ENCODE data around the gene ACIN1. TPM values are rescaled to one million over a fixed set of nuclear protein-coding genes. Genes with fewer than 3 reads are reported as not detected.
A peak's percentile ranks its signal among the peaks of the same experiment; 100 is the strongest.

The ACIN1 gene
- total and polyA plus RNA-seq, 9 of the 15 experiments (the other 6 are each of a cell fraction or from before 2014, with no cell fraction given), result 5.0 to 196 (median 129) TPM

DNA sequence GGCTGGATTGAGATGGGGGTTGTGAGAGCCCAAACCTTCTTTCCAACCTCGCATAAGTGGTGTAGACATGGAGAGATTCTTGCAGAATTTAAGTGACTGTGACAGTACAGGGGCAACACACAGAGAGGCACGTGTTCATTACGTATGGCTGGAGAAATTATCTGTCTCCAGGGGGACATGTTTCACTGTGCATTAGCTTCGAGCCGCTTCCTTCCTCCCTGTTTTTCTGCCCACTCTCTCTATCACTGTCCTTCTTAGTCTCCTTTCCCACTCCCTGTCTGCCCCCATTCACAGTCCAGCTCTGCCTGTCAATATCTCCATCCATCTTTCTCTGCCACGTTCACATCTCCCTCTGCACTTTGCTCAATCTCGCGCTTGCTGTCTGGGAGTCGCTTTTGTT is 73.5 kb downstream of the ACIN1 start:
- POLR2A ChIA-PET, result interaction anchor here (0.6 to 6.6 kb wide), 10 partner anchors 9 to 1112 kb away, joined by 3 to 65 read pairs (median 4); partner anchors contain the start of genes PRMT5 and PSMB5
- TF ChIP-seq, protein P1, sequence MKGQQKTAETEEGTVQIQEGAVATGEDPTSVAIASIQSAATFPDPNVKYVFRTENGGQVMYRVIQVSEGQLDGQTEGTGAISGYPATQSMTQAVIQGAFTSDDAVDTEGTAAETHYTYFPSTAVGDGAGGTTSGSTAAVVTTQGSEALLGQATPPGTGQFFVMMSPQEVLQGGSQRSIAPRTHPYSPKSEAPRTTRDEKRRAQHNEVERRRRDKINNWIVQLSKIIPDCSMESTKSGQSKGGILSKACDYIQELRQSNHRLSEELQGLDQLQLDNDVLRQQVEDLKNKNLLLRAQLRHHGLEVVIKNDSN (CRISPR knock-in tag; IDR thresholded peaks at IDR 0.05), result peak; percentile 49
- TF ChIP-seq TEAD1 (CRISPR knock-in tag; IDR thresholded peaks at IDR 0.05) (no peak), ZNF507 (tag; conservative IDR thresholded peaks at IDR 0.05) (no peak), RBM25 (IDR thresholded peaks at IDR 0.05; ENCODE audit: low read depth, low read length, severe bottlenecking) (no peak), IFI16 (CRISPR knock-in tag; IDR thresholded peaks at IDR 0.05) (no peak), ESRRA (IDR thresholded peaks at IDR 0.05; ENCODE audit: borderline replicate concordance, low read depth) (no peak), NFE2 (IDR thresholded peaks at IDR 0.05; ENCODE audit: low read depth) (no peak), KDM2B (CRISPR knock-in tag; IDR thresholded peaks at IDR 0.05) (no peak), RAD51 (IDR thresholded peaks at IDR 0.05; ENCODE audit: borderline replicate concordance, low read depth) (no peak)
- TF ChIP-seq, protein P2, sequence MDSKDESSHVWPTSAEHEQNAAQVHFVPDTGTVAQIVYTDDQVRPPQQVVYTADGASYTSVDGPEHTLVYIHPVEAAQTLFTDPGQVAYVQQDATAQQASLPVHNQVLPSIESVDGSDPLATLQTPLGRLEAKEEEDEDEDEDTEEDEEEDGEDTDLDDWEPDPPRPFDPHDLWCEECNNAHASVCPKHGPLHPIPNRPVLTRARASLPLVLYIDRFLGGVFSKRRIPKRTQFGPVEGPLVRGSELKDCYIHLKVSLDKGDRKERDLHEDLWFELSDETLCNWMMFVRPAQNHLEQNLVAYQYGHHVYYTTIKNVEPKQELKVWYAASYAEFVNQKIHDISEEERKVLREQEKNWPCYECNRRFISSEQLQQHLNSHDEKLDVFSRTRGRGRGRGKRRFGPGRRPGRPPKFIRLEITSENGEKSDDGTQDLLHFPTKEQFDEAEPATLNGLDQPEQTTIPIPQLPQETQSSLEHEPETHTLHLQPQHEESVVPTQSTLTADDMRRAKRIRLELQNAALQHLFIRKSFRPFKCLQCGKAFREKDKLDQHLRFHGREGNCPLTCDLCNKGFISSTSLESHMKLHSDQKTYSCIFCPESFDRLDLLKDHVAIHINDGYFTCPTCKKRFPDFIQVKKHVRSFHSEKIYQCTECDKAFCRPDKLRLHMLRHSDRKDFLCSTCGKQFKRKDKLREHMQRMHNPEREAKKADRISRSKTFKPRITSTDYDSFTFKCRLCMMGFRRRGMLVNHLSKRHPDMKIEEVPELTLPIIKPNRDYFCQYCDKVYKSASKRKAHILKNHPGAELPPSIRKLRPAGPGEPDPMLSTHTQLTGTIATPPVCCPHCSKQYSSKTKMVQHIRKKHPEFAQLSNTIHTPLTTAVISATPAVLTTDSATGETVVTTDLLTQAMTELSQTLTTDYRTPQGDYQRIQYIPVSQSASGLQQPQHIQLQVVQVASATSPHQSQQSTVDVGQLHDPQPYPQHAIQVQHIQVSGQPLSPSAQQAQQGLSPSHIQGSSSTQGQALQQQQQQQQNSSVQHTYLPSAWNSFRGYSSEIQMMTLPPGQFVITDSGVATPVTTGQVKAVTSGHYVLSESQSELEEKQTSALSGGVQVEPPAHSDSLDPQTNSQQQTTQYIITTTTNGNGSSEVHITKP (IDR thresholded peaks at IDR 0.05; ENCODE audit: partially characterized antibody), result peak; percentile 94
- TF ChIP-seq, protein P3, sequence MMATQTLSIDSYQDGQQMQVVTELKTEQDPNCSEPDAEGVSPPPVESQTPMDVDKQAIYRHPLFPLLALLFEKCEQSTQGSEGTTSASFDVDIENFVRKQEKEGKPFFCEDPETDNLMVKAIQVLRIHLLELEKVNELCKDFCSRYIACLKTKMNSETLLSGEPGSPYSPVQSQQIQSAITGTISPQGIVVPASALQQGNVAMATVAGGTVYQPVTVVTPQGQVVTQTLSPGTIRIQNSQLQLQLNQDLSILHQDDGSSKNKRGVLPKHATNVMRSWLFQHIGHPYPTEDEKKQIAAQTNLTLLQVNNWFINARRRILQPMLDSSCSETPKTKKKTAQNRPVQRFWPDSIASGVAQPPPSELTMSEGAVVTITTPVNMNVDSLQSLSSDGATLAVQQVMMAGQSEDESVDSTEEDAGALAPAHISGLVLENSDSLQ (IDR thresholded peaks at IDR 0.05), result peak; percentile 48
- TF ChIP-seq, protein P4, sequence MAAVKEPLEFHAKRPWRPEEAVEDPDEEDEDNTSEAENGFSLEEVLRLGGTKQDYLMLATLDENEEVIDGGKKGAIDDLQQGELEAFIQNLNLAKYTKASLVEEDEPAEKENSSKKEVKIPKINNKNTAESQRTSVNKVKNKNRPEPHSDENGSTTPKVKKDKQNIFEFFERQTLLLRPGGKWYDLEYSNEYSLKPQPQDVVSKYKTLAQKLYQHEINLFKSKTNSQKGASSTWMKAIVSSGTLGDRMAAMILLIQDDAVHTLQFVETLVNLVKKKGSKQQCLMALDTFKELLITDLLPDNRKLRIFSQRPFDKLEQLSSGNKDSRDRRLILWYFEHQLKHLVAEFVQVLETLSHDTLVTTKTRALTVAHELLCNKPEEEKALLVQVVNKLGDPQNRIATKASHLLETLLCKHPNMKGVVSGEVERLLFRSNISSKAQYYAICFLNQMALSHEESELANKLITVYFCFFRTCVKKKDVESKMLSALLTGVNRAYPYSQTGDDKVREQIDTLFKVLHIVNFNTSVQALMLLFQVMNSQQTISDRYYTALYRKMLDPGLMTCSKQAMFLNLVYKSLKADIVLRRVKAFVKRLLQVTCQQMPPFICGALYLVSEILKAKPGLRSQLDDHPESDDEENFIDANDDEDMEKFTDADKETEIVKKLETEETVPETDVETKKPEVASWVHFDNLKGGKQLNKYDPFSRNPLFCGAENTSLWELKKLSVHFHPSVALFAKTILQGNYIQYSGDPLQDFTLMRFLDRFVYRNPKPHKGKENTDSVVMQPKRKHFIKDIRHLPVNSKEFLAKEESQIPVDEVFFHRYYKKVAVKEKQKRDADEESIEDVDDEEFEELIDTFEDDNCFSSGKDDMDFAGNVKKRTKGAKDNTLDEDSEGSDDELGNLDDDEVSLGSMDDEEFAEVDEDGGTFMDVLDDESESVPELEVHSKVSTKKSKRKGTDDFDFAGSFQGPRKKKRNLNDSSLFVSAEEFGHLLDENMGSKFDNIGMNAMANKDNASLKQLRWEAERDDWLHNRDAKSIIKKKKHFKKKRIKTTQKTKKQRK (IDR thresholded peaks at IDR 0.05; ENCODE audit: borderline replicate concordance, low read depth, low read length), result no peak

More for the DNA sequence above, 73.5 kb downstream of the ACIN1 start:
- H3K9me1 ChIP-seq (ENCODE audit: control insufficient read depth, insufficient read depth, low read length), result no peaks in the 10 kb centered on the region
- peaks cover 20% of the 10 kb centered on the region; the same call in 2 of the 3 replicates for H3K36me3 ChIP-seq (ENCODE audit: control insufficient read depth, insufficient read depth, low read length)
- no TSS peak for BruUV-seq (replicated peaks)
- in situ Hi-C loops (cut with MboI), result no loop called here
- no peaks in the 10 kb centered on the region; the same call in 2 of the 3 replicates for H3K79me2 ChIP-seq (ENCODE audit: control insufficient read depth, insufficient read depth, low read length)
- no peak overlapping the region for H3K4me3 ChIP-seq
- WGBS (ENCODE audit: insufficient coverage, low coverage, missing lambda C conversion rate), result 23% methylated on average over 9 of the region's 9 CpGs
- peaks cover 19 to 41% of the 10 kb centered on the region in 2 experiments; a peak in 4 of 5 replicates for H3K4me1 ChIP-seq (replicated peaks in 1 of 2; ENCODE audit: control insufficient read depth in 2 of 2, insufficient read depth in 2 of 2, low read length in 2 of 2)
- peak overlapping the region; percentile 65 for H3K4me2 ChIP-seq (ENCODE audit: insufficient read depth, low read length)
- intact Hi-C loops (cut with micrococcal nuclease), result no loop called here
- FAIRE-seq, result no peak
- H3K9me3 ChIP-seq (replicated peaks; ENCODE audit: control insufficient read depth, insufficient read depth, low read depth, low read length), result no peaks in the 10 kb centered on the region
- peak; percentile 27 for ATAC-seq
- peak overlapping the region; percentile 42 for H2AFZ ChIP-seq (ENCODE audit: low read depth, low read length)
- H3K9ac ChIP-seq (ENCODE audit: insufficient read depth in 1 of 2, low read depth in 2 of 2, low read length in 2 of 2), result peak overlapping the region; percentile 6 to 17; a peak in 2 of 4 replicates
- no peaks in the 10 kb centered on the region for H3K27me3 ChIP-seq (ENCODE audit: control insufficient read depth in 2 of 2, insufficient read depth in 2 of 2, low read length in 2 of 2)
- DNase-seq (ENCODE audit: extremely low read depth in 1 of 4, low spot score in 3 of 4), result peak in 1 of 4 experiments; percentile 31
- H4K20me1 ChIP-seq (replicated peaks; ENCODE audit: control insufficient read depth, insufficient read depth, low read length), result peaks cover 10% of the 10 kb centered on the region; the same call in 1 of the 2 replicates
- CTCF ChIA-PET (ENCODE audit: low intra/inter-chr PET ratio), result no interaction called here
- peak overlapping the region; percentile 27 for H3K27ac ChIP-seq (ENCODE audit: extremely low read depth, low read depth, low read length)

All from K562 (cell line).